Tibial nerve (tissue), 4 donors: ENCODE data around the gene SCAPER. TPM values are rescaled to one million over a fixed set of nuclear protein-coding genes. Genes with fewer than 3 reads are reported as not detected.

Source experiments
- DNase-seq, 2 donors: peaks; one replicate each; pipeline ENCODE4 v3.0.0-alpha.2; 2019; ENCODE audit warnings: low spot score in 2 of 2
- H3K27ac ChIP-seq, 4 donors: fragments of 200-600 bp; sonication (generic) in 3 of 4; one replicate each; pipeline ENCODE4 v1.5.1; 2017 to 2019; ENCODE audit warnings: mild to moderate bottlenecking in 1 of 4
- H3K27me3 ChIP-seq, 2 donors: fragments of 200-600 bp; sonication (generic) in 1 of 2; one replicate each; pipeline versions ENCODE4 v1.5.1 to v1.6.0; 2017 to 2019
- H3K36me3 ChIP-seq, 3 donors: fragments of 200-600 bp; sonication (generic); one replicate each; pipeline ENCODE4 v1.5.1; 2018 to 2019
- H3K4me1 ChIP-seq, 4 donors: fragments of 200-600 bp; sonication (generic) in 3 of 4; one replicate each; pipeline ENCODE4 v1.5.1; 2017 to 2019
- H3K4me3 ChIP-seq, 4 donors: fragments of 200-600 bp; sonication (generic) in 3 of 4; one replicate each; pipeline ENCODE4 v1.5.1; 2017 to 2019; ENCODE audit warnings: mild to moderate bottlenecking in 1 of 4, moderate library complexity in 1 of 4
- H3K9me3 ChIP-seq, 4 donors: fragments of 200-600 bp; sonication (generic) in 3 of 4; one replicate each; pipeline ENCODE4 v1.5.1; 2017 to 2019
- EP300 ChIP-seq, 2 donors: sonication (generic); formaldehyde crosslinking; IDR thresholded peaks; one replicate each; pipeline ENCODE4 v1.6.1; 2017; ENCODE audit warnings: antibody characterized with exemption in 2 of 2, mild to moderate bottlenecking in 1 of 2
- POLR2A ChIP-seq, 2 donors: fragments of 450-650 bp; IDR thresholded peaks; one replicate each; pipeline ENCODE4 v1.6.1; 2017; ENCODE audit warnings: antibody characterized with exemption in 2 of 2, mild to moderate bottlenecking in 2 of 2, moderate library complexity in 2 of 2
- WGBS, 2 donors: methylation state at CpG; one replicate each; pipeline ENCODE4 v1.1.5; 2018; 5-methylcytosine and 5-hydroxymethylcytosine counted together
- total RNA-seq, 4 donors: library from RNA; depleted of rRNA; stranded (reverse); fragments of >200 nt; gene quantifications; one replicate each; pipeline ENCODE4 v1.1.0, GENCODE V29; 2016
- TF ChIP-seq, protein P1 (sequence below), 5 experiments: fragments of 200-600 bp in 3 of 5; fragments of 450-650 bp in 2 of 5; sonication (generic) in 3 of 5; IDR thresholded peaks; one replicate each; pipeline ENCODE4 v1.5.1; 2016 to 2019; ENCODE audit warnings: antibody characterized with exemption in 5 of 5, mild to moderate bottlenecking in 3 of 5, moderate library complexity in 2 of 5

Gene SCAPER
- total RNA-seq, 4 donors from 2014 or later, result 25.5 to 45.3 (median 37.3) TPM

DNA sequence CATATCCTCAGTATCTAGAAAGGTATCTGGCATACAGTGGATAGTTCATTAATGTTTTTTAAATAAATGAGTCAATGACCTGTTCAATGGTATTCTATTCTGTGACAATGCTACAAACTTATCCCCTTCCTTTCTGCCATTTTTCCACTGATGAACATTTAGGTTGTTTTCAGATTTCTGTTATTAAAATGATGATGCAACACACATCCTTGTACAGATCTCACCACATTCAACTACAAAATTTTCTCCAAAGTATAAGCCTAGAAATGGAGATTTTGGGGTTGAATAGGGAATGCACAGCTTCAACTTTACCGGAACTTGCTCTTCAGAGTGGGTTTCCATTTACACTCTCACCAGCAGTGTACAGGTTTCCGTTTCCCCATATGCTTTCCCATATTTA, 358.3 kb downstream of the SCAPER start:
- Histone ChIP-seq H3K27ac (no peak overlapping the region), H3K4me1 (no peaks in the 10 kb centered on the region), H3K27me3 (no peaks in the 10 kb centered on the region), H3K9me3 (peaks cover 0 to 4% (median 0%) of the 10 kb centered on the region in 4 donors), H3K36me3 (peaks cover 0 to 9% (median 0%) of the 10 kb centered on the region in 3 donors), H3K4me3 (no peak overlapping the region)
- TF ChIP-seq, protein P1, sequence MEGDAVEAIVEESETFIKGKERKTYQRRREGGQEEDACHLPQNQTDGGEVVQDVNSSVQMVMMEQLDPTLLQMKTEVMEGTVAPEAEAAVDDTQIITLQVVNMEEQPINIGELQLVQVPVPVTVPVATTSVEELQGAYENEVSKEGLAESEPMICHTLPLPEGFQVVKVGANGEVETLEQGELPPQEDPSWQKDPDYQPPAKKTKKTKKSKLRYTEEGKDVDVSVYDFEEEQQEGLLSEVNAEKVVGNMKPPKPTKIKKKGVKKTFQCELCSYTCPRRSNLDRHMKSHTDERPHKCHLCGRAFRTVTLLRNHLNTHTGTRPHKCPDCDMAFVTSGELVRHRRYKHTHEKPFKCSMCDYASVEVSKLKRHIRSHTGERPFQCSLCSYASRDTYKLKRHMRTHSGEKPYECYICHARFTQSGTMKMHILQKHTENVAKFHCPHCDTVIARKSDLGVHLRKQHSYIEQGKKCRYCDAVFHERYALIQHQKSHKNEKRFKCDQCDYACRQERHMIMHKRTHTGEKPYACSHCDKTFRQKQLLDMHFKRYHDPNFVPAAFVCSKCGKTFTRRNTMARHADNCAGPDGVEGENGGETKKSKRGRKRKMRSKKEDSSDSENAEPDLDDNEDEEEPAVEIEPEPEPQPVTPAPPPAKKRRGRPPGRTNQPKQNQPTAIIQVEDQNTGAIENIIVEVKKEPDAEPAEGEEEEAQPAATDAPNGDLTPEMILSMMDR (IDR thresholded peaks at IDR 0.05), result no peak
- TF ChIP-seq EP300 (IDR thresholded peaks at IDR 0.05), result no peak
- TF ChIP-seq POLR2A (IDR thresholded peaks at IDR 0.05), result no peak
- no peak for DNase-seq
- 86 to 92% methylated on average over 2 of the region's 2 CpGs for WGBS, 2 donors

DNA sequence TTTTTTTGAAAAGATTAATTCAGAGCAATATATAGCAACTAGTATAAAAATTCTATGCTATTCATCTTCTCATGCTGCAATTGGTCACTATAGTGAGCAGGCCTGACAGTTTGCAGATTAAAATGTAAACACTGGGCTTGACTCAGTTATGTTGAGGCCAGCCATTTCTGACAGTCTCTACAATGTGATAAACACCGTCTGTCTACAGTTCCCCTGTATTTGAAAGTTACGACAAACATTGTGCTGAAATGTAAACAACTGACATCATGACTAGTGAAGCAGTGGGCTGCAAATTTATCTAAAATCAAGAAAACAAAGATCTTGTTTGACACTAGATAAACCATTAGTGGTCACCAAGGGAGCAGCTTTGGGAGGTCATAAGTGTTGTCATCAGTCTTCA, 371.1 kb downstream of the SCAPER start:
- H3K27ac ChIP-seq, result no peak overlapping the region
- TF ChIP-seq POLR2A (IDR thresholded peaks at IDR 0.05) (no peak), EP300 (IDR thresholded peaks at IDR 0.05) (no peak)
- TF ChIP-seq, protein P1 (IDR thresholded peaks at IDR 0.05), result no peak
- no peaks in the 10 kb centered on the region for H3K9me3 ChIP-seq
- H3K27me3 ChIP-seq, result no peaks in the 10 kb centered on the region
- H3K36me3 ChIP-seq, result no peaks in the 10 kb centered on the region
- no peak for DNase-seq
- H3K4me1 ChIP-seq, result no peaks in the 10 kb centered on the region
- WGBS, 2 donors, result 38 to 46% methylated on average over 2 of the region's 2 CpGs
- no peak overlapping the region for H3K4me3 ChIP-seq

DNA sequence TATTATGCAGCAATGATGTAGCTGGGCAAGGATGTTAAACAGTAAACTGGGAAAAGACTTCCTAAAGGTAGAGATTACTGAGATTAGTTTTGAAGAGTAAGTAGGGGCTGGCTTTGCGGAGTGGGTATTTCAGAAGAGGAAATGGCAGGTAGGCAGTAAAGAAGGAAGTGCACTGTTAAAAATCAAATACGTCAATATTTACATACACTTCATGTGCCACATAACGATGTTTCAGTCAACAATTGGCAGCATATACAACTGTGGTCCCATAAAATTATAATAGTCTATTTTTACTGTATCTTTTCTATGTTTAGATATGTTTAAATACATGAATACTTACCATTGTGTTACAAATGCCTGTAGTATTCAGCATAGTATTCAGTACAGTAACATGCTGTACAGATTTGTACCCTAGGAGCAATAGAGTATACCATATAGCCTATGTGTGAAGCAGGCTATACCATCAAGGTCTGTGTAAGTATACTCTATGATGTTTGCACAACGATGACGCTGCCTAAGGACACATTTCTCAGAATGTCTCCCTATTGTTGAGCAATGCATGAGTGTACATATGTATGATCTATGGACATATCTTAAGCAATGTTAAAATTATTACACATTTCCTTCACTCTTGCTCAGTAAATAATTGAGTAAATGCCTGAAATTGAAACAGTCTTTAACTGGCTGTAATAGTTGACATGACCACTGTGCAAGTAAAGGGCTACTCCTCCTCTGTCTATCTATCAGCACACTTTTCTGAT, 371.9 kb downstream of the SCAPER start:
- Histone ChIP-seq H3K27me3 (no peaks in the 10 kb centered on the region), H3K9me3 (no peaks in the 10 kb centered on the region)
- 73 to 77% methylated on average over 5 of the region's 5 CpGs for WGBS, 2 donors

DNA sequence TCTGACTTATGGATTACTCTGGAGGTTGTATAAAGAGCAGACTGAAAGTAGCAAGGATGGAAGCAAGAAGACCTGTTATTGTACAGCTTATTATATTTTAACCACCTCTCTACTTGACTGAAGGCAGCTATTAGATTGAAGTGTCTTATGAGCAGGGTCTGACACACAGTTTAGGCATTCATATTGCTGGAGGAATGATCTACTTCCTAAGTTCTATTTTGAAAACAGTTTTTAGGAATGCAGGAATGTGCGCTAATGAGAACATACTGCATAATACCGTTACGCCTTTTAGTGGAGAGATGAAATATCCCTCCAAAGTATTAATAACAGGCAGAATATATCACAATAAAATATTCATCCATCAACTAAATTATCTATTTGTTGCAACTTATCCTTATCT, 375.2 kb downstream of the SCAPER start:
- Histone ChIP-seq H3K4me3 (no peak overlapping the region), H3K9me3 (no peaks in the 10 kb centered on the region), H3K4me1 (no peaks in the 10 kb centered on the region), H3K27me3 (no peaks in the 10 kb centered on the region), H3K36me3 (no peaks in the 10 kb centered on the region), H3K27ac (no peak overlapping the region)
- no peak for DNase-seq
- 92 to 95% methylated on average over 3 of the region's 3 CpGs for WGBS, 2 donors
- TF ChIP-seq, protein P1 (IDR thresholded peaks at IDR 0.05), result no peak
- no peak for TF ChIP-seq EP300 (IDR thresholded peaks at IDR 0.05)

More for the DNA sequence above, 371.9 kb downstream of the SCAPER start:
- DNase-seq, result no peak
- Histone ChIP-seq H3K4me3 (no peak overlapping the region), H3K27ac (no peak overlapping the region), H3K4me1 (no peaks in the 10 kb centered on the region), H3K36me3 (no peaks in the 10 kb centered on the region)
- no peak for TF ChIP-seq EP300 (IDR thresholded peaks at IDR 0.05)
- TF ChIP-seq, protein P1 (IDR thresholded peaks at IDR 0.05), result no peak
- no peak for TF ChIP-seq POLR2A (IDR thresholded peaks at IDR 0.05)

DNA sequence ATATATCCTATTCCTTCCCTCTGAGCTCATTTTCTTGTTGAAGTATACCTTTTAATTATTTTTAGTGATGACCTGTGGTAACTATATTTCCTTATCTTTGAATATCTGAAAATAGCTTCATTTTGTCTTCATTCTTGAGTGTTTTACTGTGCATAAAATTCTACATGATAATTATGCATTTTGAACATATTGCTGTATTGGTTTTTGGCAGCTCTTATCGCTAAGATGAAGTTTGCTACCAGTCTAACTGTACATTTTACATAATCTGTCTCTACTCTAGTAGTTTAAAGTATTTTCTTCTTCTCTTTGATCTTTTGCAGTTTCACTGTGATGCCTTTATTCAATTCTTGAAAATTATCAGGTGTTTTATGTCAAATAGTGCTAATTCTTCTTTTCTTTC, 379.0 kb downstream of the SCAPER start:
- 100% methylated on average over 1 of the region's 1 CpG for WGBS, 2 donors

More for the DNA sequence above, 379.0 kb downstream of the SCAPER start:
- Histone ChIP-seq H3K27me3 (no peaks in the 10 kb centered on the region), H3K27ac (no peak overlapping the region), H3K4me1 (no peaks in the 10 kb centered on the region), H3K4me3 (no peak overlapping the region), H3K9me3 (no peaks in the 10 kb centered on the region), H3K36me3 (no peaks in the 10 kb centered on the region)
- no peak for DNase-seq
- TF ChIP-seq, protein P1 (IDR thresholded peaks at IDR 0.05), result no peak
- no peak for TF ChIP-seq POLR2A (IDR thresholded peaks at IDR 0.05)
- no peak for TF ChIP-seq EP300 (IDR thresholded peaks at IDR 0.05)
